Gastrocnemius medialis (tissue), 4 donors: ENCODE results near the gene MAIP1. TPM values are rescaled to one million over a fixed set of nuclear protein-coding genes. Genes with fewer than 3 reads are reported as not detected.
A peak's percentile ranks its signal among the peaks of the same experiment; 100 is the strongest.
"Not testable (repeated sequence)": the region's sequence is repeated elsewhere in the genome, so short reads cannot be mapped to it uniquely, and the experiment has no call there.

Experiments used
- ATAC-seq, 2 donors: fragments of 150-250 bp; one replicate each; pipeline ENCODE4 v1.9.1; 2016
- DNase-seq, 2 donors: peaks; one replicate each; pipeline ENCODE4 v3.0.0-alpha.2; 2019
- H3K27ac ChIP-seq, 4 donors: fragments of 200-600 bp; sonication (generic); 1 replicate in 1 of 4; 2 replicates in 3 of 4; pipeline ENCODE4 v1.5.1; 2016 to 2018; ENCODE audit warnings: mild to moderate bottlenecking in 2 of 4, moderate library complexity in 1 of 4
- H3K27me3 ChIP-seq, 3 donors: fragments of 200-600 bp; sonication (generic) in 2 of 3; 1 replicate in 1 of 3; 2 replicates in 2 of 3; pipeline versions ENCODE4 v1.5.1 to v1.6.0; 2016 to 2019; ENCODE audit warnings: mild to moderate bottlenecking in 1 of 3, moderate library complexity in 1 of 3
- H3K36me3 ChIP-seq, 2 donors: fragments of 200-600 bp; sonication (generic) in 1 of 2; one replicate each; pipeline ENCODE4 v1.5.1; 2017 to 2018
- H3K4me1 ChIP-seq, 2 donors: fragments of 200-600 bp; sonication (generic) in 1 of 2; one replicate each; pipeline ENCODE4 v1.5.1; 2016 to 2017; ENCODE audit warnings: mild to moderate bottlenecking in 2 of 2
- H3K4me3 ChIP-seq, 4 donors: fragments of 200-600 bp; sonication (generic) in 3 of 4; 1 replicate in 1 of 4; 2 replicates in 3 of 4; pipeline ENCODE4 v1.5.1; 2016 to 2019; ENCODE audit warnings: mild to moderate bottlenecking in 2 of 4
- H3K9me3 ChIP-seq, 3 donors: fragments of 200-600 bp; sonication (generic) in 2 of 3; 1 replicate in 1 of 3; 2 replicates in 2 of 3; pipeline ENCODE4 v1.5.1; 2016 to 2019
- POLR2A ChIP-seq, 2 donors: fragments of 450-650 bp; IDR thresholded peaks; one replicate each; pipeline ENCODE4 v1.6.1; 2017; ENCODE audit warnings: antibody characterized with exemption in 2 of 2, mild to moderate bottlenecking in 2 of 2, moderate library complexity in 2 of 2
- in situ Hi-C, 4 donors: fragments of 200-750 bp; cut with MboI; loops; one replicate each; pipeline versions ENCODE4 v1.15.0 to v1.8.0; 2017; ENCODE audit warnings: low sequenced_read_pairs in 4 of 4
- intact Hi-C: fragments of 100-400 bp; cut with DNase I; formaldehyde crosslinking; loops from one replicate; pipeline ENCODE4 v1.15.1; 2023; ENCODE audit warnings: low total_unique reads
- total RNA-seq, 4 donors: library from RNA; depleted of rRNA; stranded (reverse); fragments of >200 nt; gene quantifications; one replicate each; pipeline versions ENCODE4 v1.1.0 to v1.2.3, GENCODE V29; 2016
- TF ChIP-seq, protein P1 (sequence below), 5 experiments: fragments of 450-650 bp in 3 of 5; fragments of 200-600 bp in 2 of 5; sonication (generic) in 2 of 5; IDR thresholded peaks in 4 of 5; conservative IDR thresholded peaks in 1 of 5; 1 replicate in 4 of 5; 2 replicates in 1 of 5; pipeline ENCODE4 v1.5.1; 2016 to 2019; ENCODE audit warnings: antibody characterized with exemption in 5 of 5, mild to moderate bottlenecking in 3 of 5, moderate library complexity in 3 of 5

Gene MAIP1
- total RNA-seq, 4 donors from 2014 or later, result 21.9 to 40.2 (median 26.6) TPM

DNA sequence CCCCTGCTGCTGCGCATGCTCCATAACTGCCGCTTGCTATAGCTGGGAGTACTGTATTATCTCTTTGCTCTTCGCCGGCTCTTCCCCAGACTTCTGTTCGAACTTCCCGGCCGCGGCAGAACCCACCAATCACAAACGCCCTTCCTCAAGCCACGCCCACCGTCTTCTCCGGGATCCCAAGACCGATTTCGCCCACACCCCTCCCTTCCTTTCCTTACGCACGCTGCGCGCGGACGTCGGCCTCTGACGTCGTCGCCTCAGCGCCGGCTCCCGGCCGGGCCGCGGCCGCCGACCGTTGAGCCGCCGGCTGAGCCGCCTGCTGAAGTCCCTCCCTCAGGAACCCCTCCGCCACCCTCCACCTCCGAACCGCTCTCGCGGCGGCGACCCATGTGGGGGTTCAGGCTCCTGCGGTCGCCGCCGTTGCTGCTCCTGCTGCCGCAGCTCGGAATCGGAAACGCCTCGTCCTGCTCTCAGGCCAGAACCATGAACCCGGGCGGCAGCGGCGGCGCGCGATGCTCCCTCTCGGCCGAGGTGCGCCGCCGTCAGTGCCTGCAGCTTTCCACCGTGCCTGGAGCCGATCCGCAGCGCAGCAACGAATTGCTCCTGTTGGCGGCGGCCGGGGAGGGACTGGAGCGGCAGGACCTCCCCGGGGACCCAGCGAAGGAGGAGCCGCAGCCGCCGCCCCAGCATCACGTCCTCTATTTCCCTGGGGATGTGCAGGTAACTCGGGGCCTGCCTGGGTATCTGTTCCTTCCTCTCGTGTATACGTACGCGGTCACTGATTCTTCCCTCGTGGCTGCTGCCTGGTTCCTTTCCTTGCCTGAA is 44.1 kb upstream of the MAIP1 start, which contains the start of gene C2orf69:
Gene C2orf69 (plus strand): TSS at position 242 of the 825 bp plus-strand sequence. CDS start 146 bp downstream, at position 388.
- ATAC-seq (peak; percentile 97), DNase-seq (peak; percentile 95 to 96)
- no peaks in the 10 kb centered on the region for H3K27me3 ChIP-seq
- H3K9me3 ChIP-seq, result no peaks in the 10 kb centered on the region
- in situ Hi-C loops, result no loop called here
- H3K4me3 ChIP-seq, result peak within 1 kb of the TSS; percentile 89 to 99 (median 90)
- peak; percentile 84 to 85 for TF ChIP-seq POLR2A (IDR thresholded peaks at IDR 0.05)
- TF ChIP-seq, protein P1, sequence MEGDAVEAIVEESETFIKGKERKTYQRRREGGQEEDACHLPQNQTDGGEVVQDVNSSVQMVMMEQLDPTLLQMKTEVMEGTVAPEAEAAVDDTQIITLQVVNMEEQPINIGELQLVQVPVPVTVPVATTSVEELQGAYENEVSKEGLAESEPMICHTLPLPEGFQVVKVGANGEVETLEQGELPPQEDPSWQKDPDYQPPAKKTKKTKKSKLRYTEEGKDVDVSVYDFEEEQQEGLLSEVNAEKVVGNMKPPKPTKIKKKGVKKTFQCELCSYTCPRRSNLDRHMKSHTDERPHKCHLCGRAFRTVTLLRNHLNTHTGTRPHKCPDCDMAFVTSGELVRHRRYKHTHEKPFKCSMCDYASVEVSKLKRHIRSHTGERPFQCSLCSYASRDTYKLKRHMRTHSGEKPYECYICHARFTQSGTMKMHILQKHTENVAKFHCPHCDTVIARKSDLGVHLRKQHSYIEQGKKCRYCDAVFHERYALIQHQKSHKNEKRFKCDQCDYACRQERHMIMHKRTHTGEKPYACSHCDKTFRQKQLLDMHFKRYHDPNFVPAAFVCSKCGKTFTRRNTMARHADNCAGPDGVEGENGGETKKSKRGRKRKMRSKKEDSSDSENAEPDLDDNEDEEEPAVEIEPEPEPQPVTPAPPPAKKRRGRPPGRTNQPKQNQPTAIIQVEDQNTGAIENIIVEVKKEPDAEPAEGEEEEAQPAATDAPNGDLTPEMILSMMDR (IDR thresholded peaks at IDR 0.05 in 4 of 5, conservative IDR thresholded peaks at IDR 0.05 in 1 of 5), result peak in 2 of 5 experiments; percentile 15 to 16
- intact Hi-C loops, result loop anchor here (1.0 to 5.0 kb wide), 3 partner anchors 44 to 396 kb away; partner anchors contain the start of genes FTCDNL1, MAIP1, SPATS2L and TYW5
- peaks cover 15 to 32% of the 10 kb centered on the region in 2 donors for H3K4me1 ChIP-seq
- H3K36me3 ChIP-seq, result peaks cover 0 to under 1% of the 10 kb centered on the region in 2 donors
- H3K27ac ChIP-seq, result peak within 1 kb of the TSS; percentile 96 to 100 (median 96)

GRCh38 chr2:199911877-199912161 is 43.6 kb upstream of the MAIP1 start:
- H3K36me3 ChIP-seq, result peaks cover 0 to 6% of the 10 kb centered on the region in 2 donors
- DNase-seq (no peak), ATAC-seq (no peak)
- intact Hi-C loops (loop anchor here (1.0 to 5.0 kb wide), 3 partner anchors 43 to 395 kb away; partner anchors contain the start of genes FTCDNL1, MAIP1, SPATS2L and TYW5), in situ Hi-C loops (no loop called here)
- no peaks in the 10 kb centered on the region for H3K27me3 ChIP-seq
- peak overlapping the region; percentile 96 to 100 (median 96) for H3K27ac ChIP-seq
- TF ChIP-seq, protein P1 (IDR thresholded peaks at IDR 0.05 in 4 of 5, conservative IDR thresholded peaks at IDR 0.05 in 1 of 5), result no peak
- no peak for TF ChIP-seq POLR2A (IDR thresholded peaks at IDR 0.05)
- H3K4me1 ChIP-seq, result peaks cover 15 to 32% of the 10 kb centered on the region in 2 donors
- H3K4me3 ChIP-seq, result peak overlapping the region; percentile 89 to 99 (median 90)
- no peaks in the 10 kb centered on the region for H3K9me3 ChIP-seq

GRCh38 chr2:199912553-199913114 is 42.7 kb upstream of the MAIP1 start:
- ATAC-seq, result not testable (repeated sequence)
- H3K27ac ChIP-seq, result peak overlapping the region; percentile 96 to 100 (median 96)

GRCh38 chr2:199914372-199914958 is 40.9 kb upstream of the MAIP1 start:
- peaks cover 0 to 22% of the 10 kb centered on the region in 2 donors for H3K36me3 ChIP-seq
- H3K4me1 ChIP-seq, result peaks cover 15 to 32% of the 10 kb centered on the region in 2 donors
- intact Hi-C loops, result loop anchor here (5.0 kb wide), 1 partner anchor 393 kb away; the partner anchor contains the start of gene SPATS2L
- TF ChIP-seq, protein P1 (IDR thresholded peaks at IDR 0.05 in 4 of 5, conservative IDR thresholded peaks at IDR 0.05 in 1 of 5), result no peak
- TF ChIP-seq POLR2A (IDR thresholded peaks at IDR 0.05), result no peak
- H3K27ac ChIP-seq, result peak overlapping the region in 2 of 4 donors; percentile 9 to 21
- DNase-seq (no peak), ATAC-seq (no peak)
- H3K9me3 ChIP-seq, result no peaks in the 10 kb centered on the region
- in situ Hi-C loops, result no loop called here
- H3K27me3 ChIP-seq, result no peaks in the 10 kb centered on the region
- no peak overlapping the region for H3K4me3 ChIP-seq

More at GRCh38 chr2:199912553-199913114, 42.7 kb upstream of the MAIP1 start:
- H3K36me3 ChIP-seq, DNase-seq, H3K9me3 ChIP-seq, H3K27me3 ChIP-seq, in situ Hi-C loops: not testable (repeated sequence)
- H3K4me1 ChIP-seq, result peaks cover 15 to 32% of the 10 kb centered on the region in 2 donors
- H3K4me3 ChIP-seq, result peak overlapping the region; percentile 89 to 99 (median 90)
- intact Hi-C loops, result loop anchor here (5.0 kb wide), 1 partner anchor 395 kb away; the partner anchor contains the start of gene SPATS2L
